Measurements from ENCODE around the gene SLC22A7.

The SLC22A7 gene

DNA sequence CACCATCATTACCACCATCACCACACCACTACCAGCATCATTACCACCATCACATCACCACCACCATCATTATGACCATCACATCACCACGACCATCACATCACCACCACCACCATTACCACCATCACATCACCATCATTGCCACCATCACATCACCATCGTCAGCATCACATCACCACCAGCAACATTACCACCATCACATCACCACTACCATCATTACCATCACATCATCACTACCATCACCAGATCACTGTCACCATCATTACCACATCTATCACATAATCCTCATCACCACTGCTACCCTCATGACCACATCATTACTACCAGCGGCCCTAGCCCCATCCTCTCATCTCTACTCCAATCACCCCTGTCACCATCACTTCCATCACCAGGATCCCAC, 3.5 kb upstream of the SLC22A7 start:
- no peaks in the 10 kb centered on the region for H3K36me3 ChIP-seq (ENCODE audit: control insufficient read depth in 1 of 2, insufficient read depth in 2 of 2, low read length in 2 of 2)
- H3K27ac ChIP-seq (ENCODE audit: low read depth, low read length), result no peak overlapping the region
- no peaks in the 10 kb centered on the region for H3K79me2 ChIP-seq (ENCODE audit: control insufficient read depth, insufficient read depth, low read length, poor library complexity)
- no peak overlapping the region for H3K9ac ChIP-seq (ENCODE audit: low read length)
- no peak overlapping the region for H3K18ac ChIP-seq (ENCODE audit: low read length)
- H3K23ac ChIP-seq (ENCODE audit: low read length), result no peak overlapping the region
- no peak overlapping the region for H4K12ac ChIP-seq (ENCODE audit: low read depth, low read length)
- no peak overlapping the region for H2AK5ac ChIP-seq (ENCODE audit: low read length)
- no peak overlapping the region for H4K8ac ChIP-seq (ENCODE audit: low read depth, low read length)
- no peak overlapping the region for H2AFZ ChIP-seq (ENCODE audit: insufficient read depth, low read length, poor library complexity)
- no peak overlapping the region for H3K4me2 ChIP-seq (ENCODE audit: low read length)
- no peaks in the 10 kb centered on the region for H3K4me1 ChIP-seq (ENCODE audit: control insufficient read depth in 1 of 2, insufficient read depth in 2 of 2, low read length in 2 of 2)
- no peak for DNase-seq
- no peak overlapping the region for H3K4ac ChIP-seq (ENCODE audit: low read depth, low read length)
- no peak overlapping the region for H2BK5ac ChIP-seq (ENCODE audit: low read depth, low read length, poor library complexity)
- no peak overlapping the region for H3K14ac ChIP-seq (ENCODE audit: low read length)
- H3K4me3 ChIP-seq (ENCODE audit: low read depth, low read length), result peak overlapping the region; percentile 10
- H3K9me3 ChIP-seq (ENCODE audit: insufficient read depth, low read depth, low read length), result peaks cover 7% of the 10 kb centered on the region
- H3K79me1 ChIP-seq (ENCODE audit: low read length), result no peaks in the 10 kb centered on the region
- H2BK120ac ChIP-seq (ENCODE audit: insufficient read depth, low read length, poor library complexity), result no peak overlapping the region
- no peak overlapping the region for H2BK12ac ChIP-seq (ENCODE audit: low read length)
- H3K27me3 ChIP-seq (ENCODE audit: insufficient read depth, low read length), result no peaks in the 10 kb centered on the region
- WGBS (ENCODE audit: extremely low coverage, insufficient coverage, insufficient read length), result no CpG with 5 or more reads among the region's 3 CpGs
- no peak overlapping the region for H4K91ac ChIP-seq (ENCODE audit: low read depth, low read length)

DNA sequence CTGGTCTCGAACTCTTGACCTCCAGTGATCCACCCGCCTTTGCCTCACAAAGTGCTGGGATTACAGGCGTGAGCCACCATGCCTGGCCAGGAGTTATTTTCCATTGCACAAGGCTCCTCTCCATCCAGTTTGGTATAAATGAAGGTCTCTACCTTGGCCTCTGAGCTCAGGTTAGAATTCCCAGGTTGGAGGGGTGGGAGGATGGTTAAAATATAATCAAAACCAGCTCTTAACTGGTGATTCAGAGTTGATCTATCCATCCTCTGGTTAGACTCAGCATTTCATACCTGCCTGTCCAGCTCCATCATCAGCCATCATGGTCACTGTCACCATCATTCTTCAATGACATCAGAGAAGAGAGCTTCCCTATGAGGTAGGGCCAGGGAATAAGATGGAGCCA, 2.6 kb upstream of the SLC22A7 start:
- Histone ChIP-seq H3K4me2 (ENCODE audit: low read length) (no peak overlapping the region), H3K36me3 (ENCODE audit: control insufficient read depth in 1 of 2, insufficient read depth in 2 of 2, low read length in 2 of 2) (no peaks in the 10 kb centered on the region), H2BK120ac (ENCODE audit: insufficient read depth, low read length, poor library complexity) (no peak overlapping the region), H3K4me1 (ENCODE audit: control insufficient read depth in 1 of 2, insufficient read depth in 2 of 2, low read length in 2 of 2) (no peaks in the 10 kb centered on the region), H3K9me3 (ENCODE audit: insufficient read depth, low read depth, low read length) (peaks cover 7% of the 10 kb centered on the region), H3K23ac (ENCODE audit: low read length) (no peak overlapping the region), H4K8ac (ENCODE audit: low read depth, low read length) (no peak overlapping the region), H3K9ac (ENCODE audit: low read length) (no peak overlapping the region), H3K27me3 (ENCODE audit: insufficient read depth, low read length) (no peaks in the 10 kb centered on the region), H3K27ac (ENCODE audit: low read depth, low read length) (no peak overlapping the region), H3K79me2 (ENCODE audit: control insufficient read depth, insufficient read depth, low read length, poor library complexity) (no peaks in the 10 kb centered on the region), H2BK12ac (ENCODE audit: low read length) (no peak overlapping the region), H3K14ac (ENCODE audit: low read length) (no peak overlapping the region), H2AFZ (ENCODE audit: insufficient read depth, low read length, poor library complexity) (no peak overlapping the region), H4K12ac (ENCODE audit: low read depth, low read length) (no peak overlapping the region), H2AK5ac (ENCODE audit: low read length) (no peak overlapping the region), H4K91ac (ENCODE audit: low read depth, low read length) (no peak overlapping the region), H3K18ac (ENCODE audit: low read length) (no peak overlapping the region), H3K79me1 (ENCODE audit: low read length) (no peaks in the 10 kb centered on the region), H3K4ac (ENCODE audit: low read depth, low read length) (no peak overlapping the region), H2BK5ac (ENCODE audit: low read depth, low read length, poor library complexity) (no peak overlapping the region), H3K4me3 (ENCODE audit: low read depth, low read length) (no peak overlapping the region)
- no peak for DNase-seq
- no CpG with 5 or more reads among the region's 3 CpGs for WGBS (ENCODE audit: extremely low coverage, insufficient coverage, insufficient read length)

DNA sequence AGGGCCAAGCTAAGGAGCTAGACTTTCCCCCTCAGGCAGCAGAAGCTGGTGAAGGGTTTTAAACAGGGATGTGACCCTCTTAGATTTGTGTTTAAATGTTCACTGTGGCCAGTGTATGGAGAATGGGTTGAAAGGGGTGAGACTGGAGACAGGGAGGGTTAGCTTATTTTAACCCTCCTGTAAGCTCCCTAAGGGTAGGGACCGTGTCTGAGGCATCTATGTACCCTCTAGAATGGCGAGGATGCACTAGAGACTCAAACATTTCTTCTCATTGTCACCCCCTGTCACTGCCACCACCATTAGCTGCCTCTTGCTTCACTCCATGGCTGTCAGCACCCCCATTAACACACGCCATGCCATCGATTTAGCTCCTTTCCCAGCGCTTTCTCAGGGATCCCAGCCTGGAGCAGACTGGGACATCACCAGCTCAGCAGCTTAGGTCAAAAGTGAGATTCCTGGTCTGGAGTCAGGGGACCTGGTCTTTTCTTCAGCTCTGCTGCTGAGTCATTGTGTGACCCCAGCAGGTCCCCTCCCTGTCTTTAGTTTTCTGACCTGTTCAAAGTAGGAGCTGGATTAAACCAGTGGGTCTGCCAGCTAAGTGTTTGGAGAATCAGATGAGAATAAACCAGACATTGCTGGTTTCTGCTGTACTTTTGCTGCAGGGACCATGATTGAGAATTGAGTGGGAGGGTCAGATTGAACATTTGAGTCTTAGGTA, 1.1 kb upstream of the SLC22A7 start:
- Histone ChIP-seq H3K4me2 (ENCODE audit: low read length) (no peak overlapping the region), H2AK5ac (ENCODE audit: low read length) (no peak overlapping the region), H3K79me2 (ENCODE audit: control insufficient read depth, insufficient read depth, low read length, poor library complexity) (no peaks in the 10 kb centered on the region), H4K8ac (ENCODE audit: low read depth, low read length) (no peak overlapping the region), H3K36me3 (ENCODE audit: control insufficient read depth in 1 of 2, insufficient read depth in 2 of 2, low read length in 2 of 2) (no peaks in the 10 kb centered on the region), H3K27me3 (ENCODE audit: insufficient read depth, low read length) (no peaks in the 10 kb centered on the region), H2BK5ac (ENCODE audit: low read depth, low read length, poor library complexity) (no peak overlapping the region), H3K79me1 (ENCODE audit: low read length) (no peaks in the 10 kb centered on the region), H2AFZ (ENCODE audit: insufficient read depth, low read length, poor library complexity) (no peak overlapping the region), H4K91ac (ENCODE audit: low read depth, low read length) (no peak overlapping the region), H3K4me1 (ENCODE audit: control insufficient read depth in 1 of 2, insufficient read depth in 2 of 2, low read length in 2 of 2) (no peaks in the 10 kb centered on the region), H3K23ac (ENCODE audit: low read length) (no peak overlapping the region), H4K12ac (ENCODE audit: low read depth, low read length) (no peak overlapping the region), H3K9ac (ENCODE audit: low read length) (no peak overlapping the region), H3K14ac (ENCODE audit: low read length) (no peak overlapping the region), H3K27ac (ENCODE audit: low read depth, low read length) (no peak overlapping the region), H2BK12ac (ENCODE audit: low read length) (no peak overlapping the region), H2BK120ac (ENCODE audit: insufficient read depth, low read length, poor library complexity) (no peak overlapping the region), H3K18ac (ENCODE audit: low read length) (no peak overlapping the region), H3K9me3 (ENCODE audit: insufficient read depth, low read depth, low read length) (peaks cover 7% of the 10 kb centered on the region), H3K4me3 (ENCODE audit: low read depth, low read length) (no peak overlapping the region), H3K4ac (ENCODE audit: low read depth, low read length) (no peak overlapping the region)
- DNase-seq, result no peak
- no CpG with 5 or more reads among the region's 5 CpGs for WGBS (ENCODE audit: extremely low coverage, insufficient coverage, insufficient read length)

DNA sequence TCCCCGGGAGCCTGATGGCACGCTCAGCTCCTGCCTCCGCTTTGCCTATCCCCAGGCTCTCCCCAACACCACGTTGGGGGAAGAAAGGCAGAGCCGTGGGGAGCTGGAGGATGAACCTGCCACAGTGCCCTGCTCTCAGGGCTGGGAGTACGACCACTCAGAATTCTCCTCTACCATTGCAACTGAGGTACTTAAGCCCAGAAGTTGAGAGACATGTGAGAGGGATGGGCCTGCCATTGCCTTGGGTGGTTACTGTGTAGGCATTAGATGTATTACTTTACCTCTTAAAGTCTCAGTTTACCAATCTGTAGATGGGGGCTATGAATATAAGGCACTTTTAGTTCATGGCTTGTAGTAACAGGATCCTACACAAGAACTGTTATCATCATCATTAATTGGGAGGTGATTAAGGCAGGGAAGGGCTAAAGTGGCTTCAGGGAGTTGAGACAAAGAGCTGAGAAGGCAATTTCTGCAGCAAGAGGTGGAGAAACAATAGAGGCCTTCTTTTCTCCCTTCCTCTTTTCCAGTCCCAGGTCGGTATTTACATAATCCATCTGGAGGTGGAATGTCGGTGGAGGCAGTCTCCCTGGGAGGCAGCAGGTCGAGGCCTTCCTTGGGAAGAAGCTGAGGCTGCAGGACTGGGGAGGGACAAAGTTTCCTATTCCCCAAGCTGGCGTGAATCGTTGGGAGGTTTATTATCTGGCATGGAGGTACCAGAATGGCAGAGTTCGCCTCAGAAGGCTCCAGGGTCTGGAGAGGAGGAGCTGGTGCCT, 691 bp downstream of the SLC22A7 start:
- no peaks in the 10 kb centered on the region for H3K79me2 ChIP-seq (ENCODE audit: control insufficient read depth, insufficient read depth, low read length, poor library complexity)
- no peak overlapping the region for H3K4me2 ChIP-seq (ENCODE audit: low read length)
- H2BK12ac ChIP-seq (ENCODE audit: low read length), result no peak overlapping the region
- peaks cover 7% of the 10 kb centered on the region for H3K9me3 ChIP-seq (ENCODE audit: insufficient read depth, low read depth, low read length)
- DNase-seq, result no peak
- no peak overlapping the region for H2BK120ac ChIP-seq (ENCODE audit: insufficient read depth, low read length, poor library complexity)
- no peak overlapping the region for H3K27ac ChIP-seq (ENCODE audit: low read depth, low read length)
- no peak overlapping the region for H3K18ac ChIP-seq (ENCODE audit: low read length)
- H3K4me1 ChIP-seq (ENCODE audit: control insufficient read depth in 1 of 2, insufficient read depth in 2 of 2, low read length in 2 of 2), result no peaks in the 10 kb centered on the region
- no peak overlapping the region for H4K12ac ChIP-seq (ENCODE audit: low read depth, low read length)
- no peaks in the 10 kb centered on the region for H3K36me3 ChIP-seq (ENCODE audit: control insufficient read depth in 1 of 2, insufficient read depth in 2 of 2, low read length in 2 of 2)
- no peak overlapping the region for H2BK5ac ChIP-seq (ENCODE audit: low read depth, low read length, poor library complexity)
- H3K9ac ChIP-seq (ENCODE audit: low read length), result no peak overlapping the region
- H3K27me3 ChIP-seq (ENCODE audit: insufficient read depth, low read length), result no peaks in the 10 kb centered on the region
- H3K23ac ChIP-seq (ENCODE audit: low read length), result no peak overlapping the region
- H2AK5ac ChIP-seq (ENCODE audit: low read length), result no peak overlapping the region
- H3K79me1 ChIP-seq (ENCODE audit: low read length), result no peaks in the 10 kb centered on the region
- no peak overlapping the region for H3K4me3 ChIP-seq (ENCODE audit: low read depth, low read length)
- no CpG with 5 or more reads among the region's 12 CpGs for WGBS (ENCODE audit: extremely low coverage, insufficient coverage, insufficient read length)
- no peak overlapping the region for H3K4ac ChIP-seq (ENCODE audit: low read depth, low read length)
- no peak overlapping the region for H4K91ac ChIP-seq (ENCODE audit: low read depth, low read length)
- no peak overlapping the region for H2AFZ ChIP-seq (ENCODE audit: insufficient read depth, low read length, poor library complexity)
- H3K14ac ChIP-seq (ENCODE audit: low read length), result no peak overlapping the region
- no peak overlapping the region for H4K8ac ChIP-seq (ENCODE audit: low read depth, low read length)

All from trophoblast cell (in vitro differentiated cells and primary cell).